ENCODE data around the gene SAE1. TPM values are rescaled to one million over a fixed set of nuclear protein-coding genes. Genes with fewer than 3 reads are reported as not detected.

Gene SAE1
- total and polyA plus RNA-seq, 2 experiments from 2014 or later = 115 to 236 TPM

GRCh38 chr19:47151627-47152026, 21.0 kb downstream of the SAE1 start:
- peak overlapping the region; percentile 71 for H3K27ac Mint-ChIP-seq
- no peak for TF ChIP-seq CTCF (conservative IDR thresholded peaks at IDR 0.05; ENCODE audit: low read depth in 2 of 2)
- TF ChIP-seq EZH2phosphoT487 (IDR thresholded peaks at IDR 0.05; ENCODE audit: unreplicated experiment) = no peak
- no peak for TF ChIP-seq CREB1 (CRISPR knock-in tag; IDR thresholded peaks at IDR 0.05; ENCODE audit: low read depth)
- no peak for TF ChIP-seq ZNF462 (CRISPR knock-in tag; IDR thresholded peaks at IDR 0.05)
- no peak for TF ChIP-seq POLR2AphosphoS5 (IDR thresholded peaks at IDR 0.05; ENCODE audit: low read depth)
- no peak for TF ChIP-seq STAT1 (IDR thresholded peaks at IDR 0.05; ENCODE audit: unreplicated experiment)
- TF ChIP-seq REST (IDR thresholded peaks at IDR 0.05; ENCODE audit: unreplicated experiment) = no peak
- no peak for TF ChIP-seq ZNF114 (CRISPR knock-in tag; IDR thresholded peaks at IDR 0.05)
- TF ChIP-seq ETS1 (IDR thresholded peaks at IDR 0.05) = no peak
- no peak for TF ChIP-seq NANOG (IDR thresholded peaks at IDR 0.05; ENCODE audit: borderline replicate concordance)
- no peak for TF ChIP-seq EZH2 (IDR thresholded peaks at IDR 0.05; ENCODE audit: low read depth, unreplicated experiment)
- no peak for DNase-seq (ENCODE audit: low spot score)
- no peaks in the 10 kb centered on the region for H3K9me3 Mint-ChIP-seq
- H3K4me1 ChIP-seq (ENCODE audit: insufficient read depth) = peaks cover 10% of the 10 kb centered on the region
- no peak overlapping the region for H3K4me3 ChIP-seq
- peaks cover 86% of the 10 kb centered on the region for H3K79me2 ChIP-seq (replicated peaks; ENCODE audit: insufficient read depth)
- peaks cover 16% of the 10 kb centered on the region for H3K4me1 Mint-ChIP-seq
- H3F3A ChIP-seq (replicated peaks; ENCODE audit: low read depth) = peaks cover 49% of the 10 kb centered on the region
- H3K9me2 ChIP-seq (ENCODE audit: insufficient read depth) = no peaks in the 10 kb centered on the region
- H3K27me3 ChIP-seq (ENCODE audit: insufficient read depth) = no peaks in the 10 kb centered on the region
- no peak overlapping the region for H3K4me2 ChIP-seq
- H4K20me1 ChIP-seq (replicated peaks; ENCODE audit: insufficient read depth) = peaks cover 44% of the 10 kb centered on the region
- H3K27me3 Mint-ChIP-seq (ENCODE audit: insufficient read depth, low read depth, poor library complexity) = peaks cover 8% of the 10 kb centered on the region
- peaks cover 95% of the 10 kb centered on the region for H3K36me3 Mint-ChIP-seq (ENCODE audit: low read depth)
- H2AFZ ChIP-seq = no peak overlapping the region
- H3K4me3 Mint-ChIP-seq = peak overlapping the region; percentile 13; the same call in 1 of the 3 replicates
- H3K27ac ChIP-seq (ENCODE audit: low read depth) = peak overlapping the region; percentile 98
- no peak for ATAC-seq
- H3K36me3 ChIP-seq (ENCODE audit: insufficient read depth) = peaks cover 64% of the 10 kb centered on the region

Measured in GM23338 (cell line).